HG03575 (cell line): Measurements from ENCODE around the gene GGA1.
"Not testable (repeated sequence)": the region's sequence is repeated elsewhere in the genome, so short reads cannot be mapped to it uniquely, and the experiment has no call there.

Source experiments
- ATAC-seq: cut with Tn5 transposase; IDR thresholded peaks from one replicate; pipeline ENCODE4 v1.9.1; 2021; ENCODE audit not compliant: unreplicated experiment, insufficient number of reproducible peaks, low FRiP score; ENCODE audit errors: extremely low read depth

GGA1 gene

DNA sequence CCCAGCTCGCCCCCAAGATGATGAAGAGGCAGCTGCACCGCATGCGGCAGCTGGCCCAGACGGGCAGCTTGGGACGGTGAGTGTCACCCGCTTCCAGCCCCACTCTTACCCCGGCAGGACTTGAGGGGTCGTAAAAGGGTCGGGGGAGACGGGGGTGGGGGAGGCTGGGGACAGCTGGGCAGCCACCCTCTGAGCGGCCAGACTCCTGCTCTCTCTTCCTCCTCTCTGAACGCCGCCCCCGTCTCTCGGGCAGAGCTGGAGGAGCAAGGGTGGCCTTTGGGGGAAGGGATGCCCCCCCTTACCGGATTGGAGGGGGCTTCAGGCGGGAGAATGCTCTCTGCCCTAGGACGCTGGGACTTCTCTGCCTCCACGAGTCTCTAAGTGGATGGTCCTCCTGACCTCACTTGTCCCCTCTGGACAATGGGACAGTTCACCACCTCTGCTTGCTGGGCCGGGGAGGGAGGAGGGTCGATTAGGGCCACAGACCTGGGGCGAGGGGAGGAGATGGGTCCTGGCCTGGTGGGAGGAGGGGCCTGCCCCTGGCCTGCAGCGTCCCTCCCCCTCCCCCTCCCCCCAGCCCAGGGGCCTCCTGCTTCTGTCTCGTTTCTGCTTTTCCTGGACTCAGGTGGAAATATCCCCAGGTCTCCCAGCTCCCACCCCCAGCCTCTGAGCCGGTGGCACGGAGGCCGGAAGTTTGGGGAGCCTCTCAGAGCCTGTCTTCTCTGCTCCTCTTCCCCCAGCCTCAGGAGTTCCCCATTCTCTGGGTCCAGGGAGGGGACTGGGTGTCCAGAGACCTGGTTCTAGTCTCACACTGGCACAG is 31.3 kb downstream of the GGA1 start:
- ATAC-seq: no peak

- no peak for ATAC-seq
Measured at GRCh38 chr22:37640591-37641560, 32.2 kb downstream of the GGA1 start.

DNA sequence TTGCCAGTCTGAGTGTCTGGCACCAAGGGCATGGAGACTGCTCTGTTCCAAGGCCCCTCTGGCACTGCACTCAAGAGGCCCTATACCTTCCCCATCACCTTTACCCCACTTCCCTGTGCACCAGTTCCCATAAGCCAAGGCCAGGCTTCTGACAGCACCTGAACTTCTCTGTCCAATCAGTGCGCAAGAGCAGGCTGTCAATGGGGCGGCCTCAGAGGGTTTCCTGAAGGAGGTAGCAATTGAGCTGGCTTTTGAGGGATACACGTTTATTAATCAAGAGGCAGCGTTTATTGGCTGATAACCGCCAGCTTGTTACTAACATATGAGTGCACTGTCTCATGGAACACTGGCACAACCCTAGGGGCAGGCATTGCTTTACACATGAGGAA is 32.9 kb downstream of the GGA1 start:
- no peak for ATAC-seq

DNA sequence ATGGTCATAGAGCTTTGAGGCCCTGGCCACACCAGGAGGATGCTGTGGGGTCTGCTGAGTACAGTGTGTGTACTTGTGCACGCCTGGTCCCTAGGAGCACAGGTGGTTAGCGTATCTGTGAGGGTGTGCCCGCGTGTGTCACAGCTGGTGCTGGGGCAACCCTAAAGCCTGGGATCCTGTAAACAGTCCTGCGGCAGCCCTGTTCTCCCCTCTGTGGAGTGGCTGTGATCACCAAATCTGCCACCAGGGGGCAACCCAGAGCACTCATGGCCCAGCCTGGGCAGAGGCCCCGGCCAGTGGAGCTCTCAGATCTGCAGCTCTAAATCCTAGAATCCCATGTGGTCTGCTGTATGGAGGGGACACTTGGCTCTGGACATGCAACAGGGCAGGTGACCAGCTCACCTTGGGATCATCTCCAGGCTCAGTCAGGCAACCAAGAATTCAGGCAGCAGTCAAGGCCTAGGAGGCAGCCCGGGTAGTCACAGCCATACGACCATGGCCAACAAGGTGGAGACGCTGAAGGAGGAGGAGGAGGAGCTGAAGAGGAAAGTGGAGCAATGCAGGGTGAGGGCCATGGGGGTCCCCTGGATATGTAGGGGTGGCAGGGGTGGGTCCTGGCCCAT is 34.7 kb downstream of the GGA1 start:
- ATAC-seq: no peak

- ATAC-seq: no peak
Measured at GRCh38 chr22:37647317-37647716, 38.7 kb downstream of the GGA1 start.

DNA sequence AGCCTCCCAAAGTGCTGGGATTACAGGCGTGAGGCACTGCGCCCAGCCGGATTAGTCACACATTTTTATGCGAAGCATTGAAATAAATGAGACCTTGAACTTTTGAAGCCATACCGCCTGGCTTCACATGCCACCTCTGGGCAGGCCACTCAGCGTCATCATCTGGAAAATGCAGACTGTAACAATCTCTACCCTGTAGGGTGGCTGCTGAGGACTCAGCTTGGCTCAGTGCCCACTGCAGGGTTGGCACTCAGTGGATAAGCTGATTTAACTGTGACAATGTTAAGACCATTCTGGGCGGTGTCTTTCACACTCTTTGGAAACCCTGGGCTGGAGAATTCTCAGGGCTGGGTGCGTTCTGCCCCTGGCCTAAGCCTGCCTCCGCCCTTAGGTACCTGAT is 39.3 kb downstream of the GGA1 start:
- no peak for ATAC-seq

DNA sequence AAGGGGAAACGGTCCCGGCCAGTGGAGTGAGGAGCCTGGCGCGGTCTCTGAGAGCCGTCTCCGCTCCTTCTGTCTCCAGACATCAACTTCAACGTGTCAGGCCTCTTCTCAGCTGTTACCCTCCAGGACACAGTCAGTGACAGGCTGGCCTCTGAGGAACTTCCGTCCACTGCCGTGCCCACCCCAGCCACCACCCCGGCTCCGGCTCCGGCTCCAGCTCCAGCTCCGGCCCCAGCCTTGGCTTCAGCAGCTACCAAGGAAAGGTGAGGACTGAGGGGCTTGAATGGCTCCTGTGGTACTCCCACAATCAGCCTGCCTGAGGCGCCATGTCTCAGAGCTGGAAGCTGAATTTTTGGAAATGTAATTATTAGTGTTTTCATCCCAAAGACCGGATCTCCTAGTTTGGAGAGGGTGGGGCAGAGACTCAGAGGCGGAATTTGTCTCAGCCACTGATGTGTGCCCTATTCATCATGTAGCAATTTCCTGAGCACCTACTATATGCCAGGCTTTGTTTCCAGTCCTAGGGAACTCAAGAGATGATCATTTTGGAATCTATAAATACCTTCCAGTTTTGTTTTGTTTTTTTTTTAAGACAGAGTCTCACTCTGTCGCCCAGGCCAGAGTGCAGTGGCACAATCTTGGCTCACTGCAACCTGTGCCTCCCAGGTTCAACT is 42.0 kb downstream of the GGA1 start:
- ATAC-seq: no peak

DNA sequence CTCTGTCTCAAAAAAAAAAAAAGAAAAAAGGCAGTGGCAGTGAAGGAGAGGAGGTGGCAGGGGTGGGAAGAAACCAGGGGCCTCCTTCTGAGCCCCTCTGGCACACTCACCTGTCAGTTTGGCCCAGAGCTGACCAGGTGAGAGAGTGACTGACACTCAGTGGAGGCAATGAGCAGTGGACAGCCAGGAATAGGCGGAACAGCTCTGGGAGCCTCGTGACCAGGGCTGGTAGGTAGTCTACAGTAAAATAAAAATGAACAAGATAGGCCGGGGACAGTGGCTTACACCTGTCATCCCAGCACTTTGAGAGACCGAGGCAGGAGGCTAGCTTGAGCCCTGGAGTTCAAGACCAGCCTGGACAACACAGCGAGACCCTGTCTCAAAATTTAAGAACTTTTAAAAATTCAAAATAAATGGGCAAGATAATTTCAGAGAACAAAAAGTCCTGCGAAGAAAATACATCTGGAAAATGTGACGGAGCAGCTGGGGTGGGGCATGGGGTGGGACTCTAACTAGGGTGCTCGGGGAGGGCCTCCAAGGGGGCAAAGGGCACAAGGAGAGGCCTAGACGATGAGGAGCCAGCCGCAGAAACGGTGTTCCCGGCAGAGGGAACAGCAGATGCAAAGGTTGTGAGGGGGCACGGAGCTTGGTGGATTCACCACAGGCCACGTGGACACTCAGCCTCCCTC is 46.1 kb downstream of the GGA1 start:
- no peak for ATAC-seq

- no peak for ATAC-seq
Measured at GRCh38 chr22:37655252-37655563, 46.6 kb downstream of the GGA1 start.

DNA sequence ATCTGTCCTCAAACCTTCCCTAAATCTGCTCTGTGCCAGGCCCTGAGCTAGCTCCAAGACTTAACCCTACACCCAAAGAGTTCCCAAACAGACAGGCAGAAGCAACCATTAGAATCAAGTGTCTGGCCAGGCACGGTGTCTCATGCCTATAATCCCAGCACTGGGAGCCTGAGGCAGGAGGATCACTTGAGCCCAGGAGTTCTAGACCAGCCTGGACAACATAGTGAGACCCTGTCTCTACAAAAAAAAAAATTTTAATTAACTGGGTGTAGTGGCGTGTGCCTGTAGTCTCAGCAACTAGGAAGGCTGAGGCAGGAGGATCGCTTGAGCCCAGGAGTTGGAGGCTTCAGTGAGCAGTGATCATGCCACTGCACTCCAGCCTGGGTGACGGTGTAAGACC is 47.9 kb downstream of the GGA1 start:
- not testable (repeated sequence) for ATAC-seq

DNA sequence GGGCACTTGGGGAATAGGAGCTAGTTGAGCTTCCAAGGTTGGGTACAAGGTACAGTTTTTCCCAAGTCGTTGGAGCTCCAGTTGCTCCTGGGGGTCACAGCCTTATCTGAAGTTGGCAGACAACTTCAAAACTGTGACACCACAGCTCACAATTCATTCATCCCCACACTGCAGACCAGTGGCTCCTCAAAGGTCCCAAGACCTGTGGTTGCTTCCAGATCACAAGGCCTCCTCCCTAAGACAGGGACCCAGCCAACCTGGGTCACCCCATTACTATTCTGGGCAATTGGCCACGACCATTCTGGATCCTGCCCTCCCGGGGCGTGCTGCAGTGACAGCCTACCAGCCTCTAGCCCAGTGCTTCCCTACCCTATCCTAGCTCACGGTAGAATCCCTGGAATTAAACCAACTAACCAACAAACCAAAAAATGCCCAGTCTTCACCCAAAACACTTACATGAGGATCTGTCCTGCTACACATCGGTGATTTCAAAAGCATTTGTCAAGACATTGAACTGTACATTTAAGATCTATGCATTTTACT is 49.0 kb downstream of the GGA1 start:
- no peak for ATAC-seq

- ATAC-seq: peak; percentile 33
Measured at GRCh38 chr22:37658133-37659065, 49.8 kb downstream of the GGA1 start, which contains the start of gene PDXP. PDXP (plus strand) TSS chr22:37658723; CDS start chr22:37658783, 60 bp downstream.

GRCh38 chr22:37659066-37659896 is 50.6 kb downstream of the GGA1 start:
- no peak for ATAC-seq

DNA sequence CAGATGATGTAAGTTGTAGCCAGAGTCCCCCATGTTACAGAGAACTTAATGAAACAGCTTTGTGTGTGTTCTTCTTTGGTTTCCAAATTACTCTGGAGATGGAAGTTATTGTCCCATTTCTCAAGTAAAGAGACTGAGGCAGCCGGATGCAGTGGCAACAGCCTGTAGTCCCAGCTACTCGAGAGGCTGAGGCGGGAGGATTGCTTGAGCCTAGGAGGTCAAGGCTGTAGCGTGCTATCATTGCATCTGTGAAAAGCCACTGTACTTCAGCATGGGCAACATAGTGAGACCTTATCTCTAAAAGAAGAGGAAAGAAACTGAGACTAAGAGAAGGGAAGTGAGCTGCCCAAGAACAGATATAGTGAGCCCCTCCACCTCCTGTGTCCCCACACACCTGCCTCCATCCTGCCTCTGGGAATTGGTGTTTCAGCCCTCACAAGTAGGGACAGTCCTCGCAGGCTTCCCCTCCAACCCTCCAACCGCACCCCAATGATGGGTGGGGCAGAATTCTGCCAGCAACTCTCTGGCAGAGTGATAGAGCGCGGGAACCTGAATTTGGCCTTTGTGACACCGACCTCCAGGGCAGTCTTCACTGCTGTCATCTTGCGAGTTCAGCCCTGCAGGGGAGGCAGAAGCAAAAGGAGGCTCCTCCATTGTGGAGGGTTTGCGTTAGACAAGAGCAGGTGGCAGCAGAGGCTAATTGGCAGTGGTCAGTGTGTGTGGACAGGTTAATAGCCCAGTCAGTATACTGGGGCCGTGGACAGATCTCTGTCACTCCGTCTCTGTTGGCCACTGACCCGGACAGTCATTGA is 51.5 kb downstream of the GGA1 start:
- no peak for ATAC-seq

DNA sequence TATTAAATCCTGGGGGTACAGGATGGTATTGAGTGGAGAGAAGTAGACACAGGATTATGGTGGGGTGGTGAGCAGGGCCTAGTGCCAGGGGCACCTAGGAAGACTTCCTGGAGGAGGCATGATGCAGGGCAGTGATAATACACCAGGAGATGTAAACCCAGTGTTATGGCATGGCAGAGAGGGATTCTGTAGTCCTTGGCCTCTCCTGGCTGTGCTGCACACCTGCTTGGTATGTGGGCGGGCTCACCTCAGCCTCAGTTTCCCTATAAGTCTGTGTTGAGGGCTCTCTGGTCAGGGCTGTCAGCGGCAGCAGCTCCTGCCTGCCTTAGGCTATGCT is 52.0 kb downstream of the GGA1 start:
- no peak for ATAC-seq
